Measurements from ENCODE around the gene KIF21B. TPM values are rescaled to one million over a fixed set of nuclear protein-coding genes. Genes with fewer than 3 reads are reported as not detected.

Gene KIF21B
- total and polyA plus RNA-seq, 9 of the 15 experiments (the other 6 are each of a cell fraction or from before 2014, with no cell fraction given), result 0.46 to 13.4 (median 5.9) TPM

DNA sequence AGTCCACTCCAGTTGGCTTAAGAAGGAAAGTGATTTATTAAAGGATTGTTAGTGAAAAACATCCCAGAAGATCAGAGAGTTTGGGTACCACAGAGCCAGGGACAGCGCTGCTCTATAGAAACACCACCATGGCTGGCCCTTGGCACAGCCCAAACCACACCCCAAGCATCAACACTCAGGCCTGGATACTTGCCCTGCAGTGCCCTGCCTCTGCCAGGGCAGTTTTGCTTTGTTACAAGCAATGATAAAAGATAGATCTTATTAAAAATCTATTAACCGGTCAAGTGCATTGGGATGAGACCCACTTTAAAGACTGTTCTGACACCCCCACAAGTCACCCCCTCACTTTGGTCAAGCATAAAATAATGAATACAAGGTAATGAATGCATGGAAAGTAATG, 56.6 kb downstream of the KIF21B start:
- no peak for ATAC-seq
- no peaks in the 10 kb centered on the region for H3K9me1 ChIP-seq (ENCODE audit: control insufficient read depth, insufficient read depth, low read length)
- FAIRE-seq, result no peak
- no TSS peak for BruUV-seq (replicated peaks)
- peaks cover 0 to 4% of the 10 kb centered on the region in 2 experiments; a peak in 1 of 5 replicates for H3K4me1 ChIP-seq (replicated peaks in 1 of 2; ENCODE audit: control insufficient read depth in 2 of 2, insufficient read depth in 2 of 2, low read length in 2 of 2)
- H3K36me3 ChIP-seq (ENCODE audit: control insufficient read depth, insufficient read depth, low read length), result no peaks in the 10 kb centered on the region
- in situ Hi-C loops (cut with MboI) (no loop called here), intact Hi-C loops (cut with micrococcal nuclease) (no loop called here)
- peaks cover 34% of the 10 kb centered on the region for H4K20me1 ChIP-seq (replicated peaks; ENCODE audit: control insufficient read depth, insufficient read depth, low read length)
- H3K27ac ChIP-seq (ENCODE audit: extremely low read depth, low read depth, low read length), result no peak overlapping the region
- ChIA-PET POLR2A (interaction anchor here (1.1 kb wide), 1 partner anchor 17 kb away, joined by 3 read pairs; no protein-coding TSS in a partner anchor), CTCF (ENCODE audit: low intra/inter-chr PET ratio) (no interaction called here)
- H3K9me3 ChIP-seq (replicated peaks; ENCODE audit: control insufficient read depth, insufficient read depth, low read depth, low read length), result no peaks in the 10 kb centered on the region
- no peak overlapping the region for H3K9ac ChIP-seq (ENCODE audit: insufficient read depth in 1 of 2, low read depth in 2 of 2, low read length in 2 of 2)
- peaks cover 27 to 54% of the 10 kb centered on the region in 2 experiments for H3K27me3 ChIP-seq (ENCODE audit: control insufficient read depth in 2 of 2, insufficient read depth in 2 of 2, low read length in 2 of 2)
- no peak overlapping the region for H3K4me3 ChIP-seq
- no peaks in the 10 kb centered on the region for H3K79me2 ChIP-seq (ENCODE audit: control insufficient read depth, insufficient read depth, low read length)
- no peak for DNase-seq (ENCODE audit: extremely low read depth in 1 of 4, low spot score in 3 of 4)
- no peak overlapping the region for H3K4me2 ChIP-seq (ENCODE audit: insufficient read depth, low read length)
- H2AFZ ChIP-seq (ENCODE audit: low read depth, low read length), result no peak overlapping the region
- WGBS (ENCODE audit: insufficient coverage, low coverage, missing lambda C conversion rate), result 4% methylated on average over 2 of the region's 2 CpGs
- TF ChIP-seq RUNX1 (IDR thresholded peaks at IDR 0.05; ENCODE audit: low read depth), result no peak
- TF ChIP-seq FOS (IDR thresholded peaks at IDR 0.05; ENCODE audit: extremely low read depth, insufficient read length), result no peak
- TF ChIP-seq CREB1 (IDR thresholded peaks at IDR 0.05), result no peak
- TF ChIP-seq CREB1 (CRISPR knock-in tag; IDR thresholded peaks at IDR 0.05), result no peak
- TF ChIP-seq HNRNPUL1 (IDR thresholded peaks at IDR 0.05; ENCODE audit: low read length), result no peak
- TF ChIP-seq PTRF (tag; IDR thresholded peaks at IDR 0.05), result no peak
- TF ChIP-seq PRDM10 (IDR thresholded peaks at IDR 0.05; ENCODE audit: partially characterized antibody), result no peak
- TF ChIP-seq ZNF174 (CRISPR knock-in tag; IDR thresholded peaks at IDR 0.05), result no peak
- no peak for TF ChIP-seq ZNF699 (CRISPR knock-in tag; IDR thresholded peaks at IDR 0.05; ENCODE audit: insufficient replicate concordance)
- TF ChIP-seq BRF1 (IDR thresholded peaks at IDR 0.05; ENCODE audit: borderline replicate concordance, extremely low read depth, insufficient read length), result no peak
- TF ChIP-seq KDM5B (IDR thresholded peaks at IDR 0.05; ENCODE audit: insufficient replicate concordance, low read depth, low read length), result no peak
- no peak for TF ChIP-seq GABPB2 (CRISPR knock-in tag; conservative IDR thresholded peaks at IDR 0.05)
- TF ChIP-seq ZZZ3 (IDR thresholded peaks at IDR 0.05), result no peak
- TF ChIP-seq, protein P1, sequence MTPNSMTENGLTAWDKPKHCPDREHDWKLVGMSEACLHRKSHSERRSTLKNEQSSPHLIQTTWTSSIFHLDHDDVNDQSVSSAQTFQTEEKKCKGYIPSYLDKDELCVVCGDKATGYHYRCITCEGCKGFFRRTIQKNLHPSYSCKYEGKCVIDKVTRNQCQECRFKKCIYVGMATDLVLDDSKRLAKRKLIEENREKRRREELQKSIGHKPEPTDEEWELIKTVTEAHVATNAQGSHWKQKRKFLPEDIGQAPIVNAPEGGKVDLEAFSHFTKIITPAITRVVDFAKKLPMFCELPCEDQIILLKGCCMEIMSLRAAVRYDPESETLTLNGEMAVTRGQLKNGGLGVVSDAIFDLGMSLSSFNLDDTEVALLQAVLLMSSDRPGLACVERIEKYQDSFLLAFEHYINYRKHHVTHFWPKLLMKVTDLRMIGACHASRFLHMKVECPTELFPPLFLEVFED (CRISPR knock-in tag; conservative IDR thresholded peaks at IDR 0.05), result no peak
- TF ChIP-seq NFIX (CRISPR knock-in tag; IDR thresholded peaks at IDR 0.05; ENCODE audit: low read depth), result no peak
- TF ChIP-seq CEBPG (CRISPR knock-in tag; IDR thresholded peaks at IDR 0.05), result no peak
- TF ChIP-seq CEBPG (tag; conservative IDR thresholded peaks at IDR 0.05 in 1 of 2, IDR thresholded peaks at IDR 0.05 in 1 of 2), result no peak
- no peak for TF ChIP-seq ZNF239 (CRISPR knock-in tag; IDR thresholded peaks at IDR 0.05)
